ENCODE results near the gene GAS7.

The GAS7 gene

GRCh38 chr17:9940841-9941240 is 257.6 kb downstream of the GAS7 start:
- TF ChIP-seq CSDC2 (CRISPR knock-in tag; IDR thresholded peaks at IDR 0.05): no peak
- no peak for TF ChIP-seq POU6F1 (CRISPR knock-in tag; IDR thresholded peaks at IDR 0.05; ENCODE audit: borderline replicate concordance, low read depth)
- no peak for TF ChIP-seq OSR1 (CRISPR knock-in tag; IDR thresholded peaks at IDR 0.05)
- TF ChIP-seq CSRNP3 (CRISPR knock-in tag; IDR thresholded peaks at IDR 0.05): no peak
- TF ChIP-seq ZFP3 (CRISPR knock-in tag; IDR thresholded peaks at IDR 0.05): no peak
- no peak for TF ChIP-seq BACH2 (CRISPR knock-in tag; IDR thresholded peaks at IDR 0.05; ENCODE audit: borderline replicate concordance)
- no peak for ATAC-seq

- TF ChIP-seq ZFP30 (CRISPR knock-in tag; IDR thresholded peaks at IDR 0.05) (no peak), PPARA (CRISPR knock-in tag; IDR thresholded peaks at IDR 0.05; ENCODE audit: borderline replicate concordance) (no peak), ZNF70 (CRISPR knock-in tag; IDR thresholded peaks at IDR 0.05) (no peak), PATZ1 (CRISPR knock-in tag; IDR thresholded peaks at IDR 0.05; ENCODE audit: borderline replicate concordance) (no peak), TOX (CRISPR knock-in tag; IDR thresholded peaks at IDR 0.05; ENCODE audit: borderline replicate concordance) (no peak), ZFP3 (CRISPR knock-in tag; IDR thresholded peaks at IDR 0.05) (no peak)
- no peak for ATAC-seq
Measured at GRCh38 chr17:9938764-9939163, 259.6 kb downstream of the GAS7 start.

GRCh38 chr17:9937901-9938300 is 260.5 kb downstream of the GAS7 start:
- ATAC-seq: no peak
- no peak for TF ChIP-seq POU6F1 (CRISPR knock-in tag; IDR thresholded peaks at IDR 0.05; ENCODE audit: borderline replicate concordance, low read depth)
- TF ChIP-seq TCF4 (CRISPR knock-in tag; IDR thresholded peaks at IDR 0.05; ENCODE audit: borderline replicate concordance): no peak

GRCh38 chr17:9937241-9937761 is 261.1 kb downstream of the GAS7 start:
- no peak for ATAC-seq
- TF ChIP-seq CSRNP3 (CRISPR knock-in tag; IDR thresholded peaks at IDR 0.05) (no peak), RARB (CRISPR knock-in tag; IDR thresholded peaks at IDR 0.05) (no peak), TCF4 (CRISPR knock-in tag; IDR thresholded peaks at IDR 0.05; ENCODE audit: borderline replicate concordance) (no peak), PATZ1 (CRISPR knock-in tag; IDR thresholded peaks at IDR 0.05; ENCODE audit: borderline replicate concordance) (no peak), ZNF565 (CRISPR knock-in tag; conservative IDR thresholded peaks at IDR 0.05; ENCODE audit: low read depth) (no peak), TSHZ2 (CRISPR knock-in tag; IDR thresholded peaks at IDR 0.05) (no peak), TOX (CRISPR knock-in tag; IDR thresholded peaks at IDR 0.05; ENCODE audit: borderline replicate concordance) (no peak), GLIS3 (CRISPR knock-in tag; IDR thresholded peaks at IDR 0.05) (no peak), ARNTL (CRISPR knock-in tag; IDR thresholded peaks at IDR 0.05; ENCODE audit: borderline replicate concordance, low read depth) (no peak), ZNF70 (CRISPR knock-in tag; IDR thresholded peaks at IDR 0.05) (no peak), ZNF8 (CRISPR knock-in tag; IDR thresholded peaks at IDR 0.05) (no peak), ZFP3 (CRISPR knock-in tag; IDR thresholded peaks at IDR 0.05) (no peak)
